Right renal cortex interstitium (tissue), 3 donors: ENCODE results near the gene RAB43. TPM values are rescaled to one million over a fixed set of nuclear protein-coding genes. Genes with fewer than 3 reads are reported as not detected.
A peak's percentile ranks its signal among the peaks of the same experiment; 100 is the strongest.
"Not testable (repeated sequence)": the region's sequence is repeated elsewhere in the genome, so short reads cannot be mapped to it uniquely, and the experiment has no call there.

ENCODE experiments used
- DNase-seq, 3 donors: peaks; one replicate each; pipeline ENCODE4 v3.0.0-alpha.2; 2013; ENCODE audit warnings: low read depth in 3 of 3, low spot score in 2 of 3
- polyA plus RNA-seq, 3 donors: library from polyadenylated mRNA; unstranded; fragments of 120-200 nt; gene quantifications; one replicate each; pipeline ENCODE4 v1.2.1, GENCODE V29; 2013; ENCODE audit not compliant: insufficient read length in 3 of 3

The RAB43 gene
- 1 to 10 TPM; 4.0 to 5.6 (median 5.3) TPM for polyA plus RNA-seq

- peak; percentile 65 to 82 (median 81) for DNase-seq
Measured at GRCh38 chr3:129121792-129122411, at the start of gene RAB43. RAB43 (minus strand) TSS chr3:129121804; CDS start chr3:129121489, 315 bp downstream.

- DNase-seq, result no peak
Measured at GRCh38 chr3:129166579-129167332, 45.2 kb upstream of the RAB43 start.

- not testable (repeated sequence) for DNase-seq
Measured at GRCh38 chr3:129165594-129165993, 44.0 kb upstream of the RAB43 start.

- DNase-seq, result no peak
Measured at GRCh38 chr3:129164500-129164899, 42.9 kb upstream of the RAB43 start.

- DNase-seq, result no peak
Measured at GRCh38 chr3:129162729-129163579, 41.4 kb upstream of the RAB43 start.

- DNase-seq, result no peak
Measured at GRCh38 chr3:129161860-129162271, 40.3 kb upstream of the RAB43 start.

- DNase-seq, result peak; percentile 96 to 97 (median 96)
Measured at GRCh38 chr3:129160891-129161859, 39.6 kb upstream of the RAB43 start, which contains the start of gene ISY1. ISY1 (minus strand) TSS chr3:129161063; CDS start chr3:129160975, 88 bp downstream.

GRCh38 chr3:129144786-129145185 is 23.2 kb upstream of the RAB43 start:
- DNase-seq, result no peak

- DNase-seq, result not testable (repeated sequence)
Measured at GRCh38 chr3:129141011-129141410, 19.4 kb upstream of the RAB43 start.

- no peak for DNase-seq
Measured at GRCh38 chr3:129139911-129140310, 18.3 kb upstream of the RAB43 start.

GRCh38 chr3:129136275-129136674 is 14.7 kb upstream of the RAB43 start:
- DNase-seq, result not testable (repeated sequence)

GRCh38 chr3:129132097-129132866 is 10.7 kb upstream of the RAB43 start:
- no peak for DNase-seq

- no peak for DNase-seq
Measured at GRCh38 chr3:129131465-129132088, 10.0 kb upstream of the RAB43 start.

- no peak for DNase-seq
Measured at GRCh38 chr3:129130291-129130813, 8.7 kb upstream of the RAB43 start.

GRCh38 chr3:129128357-129129155 is 7.0 kb upstream of the RAB43 start:
- no peak for DNase-seq

- DNase-seq, result no peak
Measured at GRCh38 chr3:129126726-129127280, 5.2 kb upstream of the RAB43 start.

GRCh38 chr3:129123314-129124060 is 1.9 kb upstream of the RAB43 start:
- no peak for DNase-seq
